GM12878 (cell line): ENCODE data around the gene MRPS22. TPM values are rescaled to one million over a fixed set of nuclear protein-coding genes. Genes with fewer than 3 reads are reported as not detected.

Source experiments
- ATAC-seq: fragments of 200-7000 bp; cut with Tn5 transposase; 3 replicates; pipeline ENCODE4 v1.9.1; 2020; ENCODE audit warnings: mild to moderate bottlenecking, moderate library complexity
- BruUV-seq: library from RNA; stranded (reverse); fragments of 400-500 nt; replicated peaks from 2 replicates; lab custom pipeline; 2021; lab: Mats Ljungman, UMichigan
- CTCF ChIA-PET: fragments of 300-600 bp; sonication (Branson Sonifier 250); formaldehyde crosslinking; extraction: SDS; loops from one replicate; lab custom pipeline; 2021; ENCODE audit warnings: inconsistent platforms; lab: Yijun Ruan, JAX
- POLR2A ChIA-PET: fragments of 350-600 bp; formaldehyde crosslinking; extraction: SDS; loops from one replicate; lab custom pipeline; 2021; ENCODE audit warnings: inconsistent platforms; lab: Charles Lee
- RAD21 ChIA-PET: fragments of 300-600 bp; sonication (Branson Sonifier 250); formaldehyde crosslinking; loops from one replicate; lab custom pipeline; 2023; ENCODE audit warnings: antibody characterized with exemption; ENCODE audit not compliant: unreplicated experiment; lab: Charles Lee
- SMC1A ChIA-PET: fragments of 300-600 bp; sonication (Branson Sonifier 250); formaldehyde crosslinking; loops from one replicate; lab custom pipeline; 2023; ENCODE audit not compliant: unreplicated experiment, uncharacterized antibody; lab: Charles Lee
- DNase-seq: peaks from one replicate; pipeline ENCODE4 v3.0.0-alpha.2; 2011; ENCODE audit warnings: low read depth, low spot score
- FAIRE-seq: peaks from 3 replicates; lab custom pipeline; 2011; peaks lifted over from hg19 to GRCh38; lab: Jason Lieb, UNC
- H2AFZ ChIP-seq: 2 replicates; pipeline ENCODE4 v1.6.0; 2011; ENCODE audit warnings: low read depth, low read length, control low read depth; ENCODE audit not compliant: control insufficient read depth
- H3K27ac ChIP-seq: 2 replicates; pipeline ENCODE4 v1.5.1; 2011; ENCODE audit warnings: control low read depth; ENCODE audit not compliant: control insufficient read depth, insufficient read depth
- H3K27me3 ChIP-seq, 2 experiments: replicated peaks in 1 of 2; 2 replicates each; pipeline versions ENCODE4 v1.6.0 to v1.6.1; 2011; ENCODE audit warnings: low read length in 1 of 2; ENCODE audit not compliant: control insufficient read depth in 2 of 2, insufficient read depth in 2 of 2
- H3K36me3 ChIP-seq, 2 experiments: 2 replicates each; pipeline ENCODE4 v1.5.1; 2011; ENCODE audit warnings: low read length in 1 of 2; ENCODE audit not compliant: control insufficient read depth in 2 of 2, insufficient read depth in 2 of 2
- H3K4me1 ChIP-seq: 2 replicates; pipeline ENCODE4 v1.6.1; 2011; ENCODE audit warnings: mild to moderate bottlenecking, low read length, moderate library complexity, mixed read lengths; ENCODE audit not compliant: control insufficient read depth, insufficient read depth
- H3K4me2 ChIP-seq: 2 replicates; pipeline ENCODE4 v1.6.0; 2011; ENCODE audit warnings: control low read depth; ENCODE audit not compliant: control insufficient read depth, insufficient read depth
- H3K4me3 ChIP-seq: fragments of 200-600 bp; sonication (generic); 2 replicates; pipeline ENCODE4 v1.5.1; 2016
- H3K79me2 ChIP-seq: 2 replicates; pipeline ENCODE4 v1.6.0; 2011; ENCODE audit warnings: low read length; ENCODE audit not compliant: control insufficient read depth, insufficient read depth
- H3K9ac ChIP-seq: 2 replicates; pipeline ENCODE4 v1.8.0; 2011; ENCODE audit warnings: low read length, control low read depth, mixed read lengths; ENCODE audit not compliant: control insufficient read depth, insufficient read depth
- H3K9me3 ChIP-seq: replicated peaks from 3 replicates; pipeline ENCODE4 v1.5.1; 2011; ENCODE audit warnings: mild to moderate bottlenecking, low read length; ENCODE audit not compliant: control insufficient read depth, insufficient read depth
- H4K20me1 ChIP-seq: 2 replicates; pipeline ENCODE4 v1.6.0; 2011; ENCODE audit not compliant: control insufficient read depth, insufficient read depth
- CBX3 ChIP-seq: fragments of 200-600 bp; sonication (generic); IDR thresholded peaks from 2 replicates; pipeline ENCODE4 v1.6.1; 2016; ENCODE audit warnings: low read depth, borderline replicate concordance
- KLF5 ChIP-seq: fragments of 450-650 bp; IDR thresholded peaks from 2 replicates; pipeline ENCODE4 v1.6.1; 2014; ENCODE audit warnings: mild to moderate bottlenecking; ENCODE audit not compliant: partially characterized antibody
- MEF2A ChIP-seq: IDR thresholded peaks from 2 replicates; pipeline ENCODE4 v1.6.1; 2011; ENCODE audit warnings: low read depth, mild to moderate bottlenecking, low read length, moderate library complexity; ENCODE audit not compliant: insufficient read depth
- POLR2A ChIP-seq: IDR thresholded peaks from 2 replicates; pipeline ENCODE4 v1.6.1; 2011; ENCODE audit warnings: low read depth, mild to moderate bottlenecking, low read length
- SPI1 ChIP-seq: IDR thresholded peaks from 2 replicates; pipeline ENCODE4 v1.6.1; 2011; ENCODE audit warnings: low read depth, mild to moderate bottlenecking, low read length, moderate library complexity, borderline replicate concordance; ENCODE audit not compliant: insufficient read depth
- SREBF2 ChIP-seq: IDR thresholded peaks from 2 replicates; pipeline ENCODE4 v1.6.1; 2012; ENCODE audit warnings: mild to moderate bottlenecking, low read length
- TCF3 ChIP-seq: IDR thresholded peaks from 2 replicates; pipeline ENCODE4 v1.6.1; 2012; ENCODE audit warnings: low read depth, mild to moderate bottlenecking, low read length, borderline replicate concordance; ENCODE audit not compliant: insufficient read depth
- WGBS: methylation state at CpG from one replicate; pipeline ENCODE4 v1.1.6; 2016; ENCODE audit warnings: low lambda C conversion rate; ENCODE audit not compliant: insufficient replicate concordance, insufficient coverage; ENCODE audit errors: missing lambda C conversion rate; 5-methylcytosine and 5-hydroxymethylcytosine counted together
- in situ Hi-C: fragments of 300-500 bp; cut with MboI; formaldehyde crosslinking; loops from 9 replicates; pipeline ENCODE4 v1.14.3; 2018; ENCODE audit warnings: mixed read lengths
- intact Hi-C: fragments of 100-400 bp; cut with micrococcal nuclease; formaldehyde crosslinking; loops from one replicate; pipeline ENCODE4 v1.14.2; 2022; ENCODE audit not compliant: unreplicated experiment
- polyA plus RNA-seq, 11 experiments: library from polyadenylated mRNA; depleted of rRNA in 4 of 11; unstranded in 6 of 11; stranded (reverse) in 5 of 11; fragments of >200 nt; fragmentation: Nextera tagmentation in 4 of 11; fragmentation: Illumina TruSeq in 1 of 11; extraction: Ambion mirVana in 4 of 11; extraction: Trizol in 1 of 11; gene quantifications; 1 replicate in 1 of 11; 2 replicates in 10 of 11; pipeline versions ENCODE4 v1.2.1 to v1.2.3, GENCODE V29; 2011 to 2016; ENCODE audit warnings: inconsistent platforms in 2 of 11, missing spikeins in 2 of 11, low read depth in 1 of 11
- total RNA-seq, 4 experiments: library from RNA; depleted of rRNA in 3 of 4; stranded (reverse); fragments of >200 nt in 3 of 4; fragmentation: Illumina TruSeq in 1 of 4; extraction: Trizol in 1 of 4; gene quantifications; 2 replicates each; pipeline versions ENCODE4 v1.2.1 to v1.2.3, GENCODE V29; 2013 to 2021
- TF ChIP-seq, protein P1 (sequence below): IDR thresholded peaks from 2 replicates; pipeline ENCODE4 v1.6.1; 2011; ENCODE audit warnings: low read depth, mild to moderate bottlenecking, low read length, moderate library complexity, borderline replicate concordance; ENCODE audit errors: extremely low read depth
- TF ChIP-seq, protein P2 (sequence below): IDR thresholded peaks from 2 replicates; pipeline ENCODE4 v1.6.1; 2012; ENCODE audit warnings: improper control_type of control experiment, low read depth, low read length; ENCODE audit not compliant: insufficient replicate concordance

MRPS22 gene
- total and polyA plus RNA-seq, 10 of the 15 experiments (the other 5 are each of a cell fraction or from before 2014, with no cell fraction given): 44.3 to 146 (median 75.2) TPM

- intact Hi-C loops: no loop called here
- RAD21 ChIA-PET: no interaction called here
- H3K79me2 ChIP-seq: no peaks in the 10 kb centered on the region
- TF ChIP-seq CBX3 (no peak), KLF5 (no peak)
- TF ChIP-seq, all 136 proteins: peak for 0
- Histone ChIP-seq H3K9me3 (no peaks in the 10 kb centered on the region; the same call in 2 of the 3 replicates), H4K20me1 (no peaks in the 10 kb centered on the region), H3K4me3 (no peak overlapping the region), H2AFZ (no peak overlapping the region), H3K4me1 (no peaks in the 10 kb centered on the region), H3K27me3 (no peaks in the 10 kb centered on the region; a peak in 1 of 4 replicates), H3K36me3 (no peaks in the 10 kb centered on the region), H3K9ac (no peak overlapping the region), H3K4me2 (no peak overlapping the region), H3K27ac (no peak overlapping the region)
- WGBS: 17% methylated on average over 8 of the region's 8 CpGs
- no TSS peak for BruUV-seq
- ATAC-seq (no peak), FAIRE-seq (no peak), DNase-seq (no peak)
- in situ Hi-C loops: no loop called here
- SMC1A ChIA-PET: no interaction called here
- CTCF ChIA-PET: interaction anchor here (2.6 kb wide), 1 partner anchor 8 kb away, joined by 10 read pairs; no protein-coding TSS in a partner anchor
- POLR2A ChIA-PET: no interaction called here
Observed at GRCh38 chr3:139320551-139321309, 23.1 kb upstream of the MRPS22 start.

DNA sequence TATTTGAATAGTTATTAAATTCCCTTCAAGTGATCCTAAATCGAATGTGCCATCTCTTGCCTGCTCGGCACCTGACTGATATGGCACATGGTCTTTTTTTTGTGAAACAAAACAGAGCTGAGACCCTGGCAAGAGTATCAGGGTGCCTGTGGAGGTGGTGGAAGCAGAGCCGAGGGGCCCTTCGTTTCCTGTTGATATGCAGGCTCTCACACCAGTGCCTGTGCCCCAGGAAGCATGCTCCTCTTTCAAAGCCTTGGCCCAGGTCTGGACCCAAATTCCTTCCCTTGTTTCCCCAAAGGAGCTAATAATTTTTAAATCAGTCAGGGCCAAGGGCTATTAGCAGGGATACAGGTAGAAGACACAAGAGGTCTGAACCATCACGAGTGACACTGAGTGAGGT lies 21.5 kb upstream of the MRPS22 start:
- FAIRE-seq: no peak
- no peak overlapping the region for H3K4me3 ChIP-seq
- intact Hi-C loops (no loop called here), in situ Hi-C loops (no loop called here)
- H3K4me2 ChIP-seq: no peak overlapping the region
- ATAC-seq: no peak
- RAD21 ChIA-PET: no interaction called here
- POLR2A ChIA-PET: no interaction called here
- H3K9me3 ChIP-seq: no peaks in the 10 kb centered on the region; the same call in 2 of the 3 replicates
- no peak overlapping the region for H3K27ac ChIP-seq
- H3K27me3 ChIP-seq: peaks cover 0 to 1% of the 10 kb centered on the region in 2 experiments; a peak in 1 of 4 replicates
- H2AFZ ChIP-seq: no peak overlapping the region
- H4K20me1 ChIP-seq: no peaks in the 10 kb centered on the region
- no peak for DNase-seq
- no peak overlapping the region for H3K9ac ChIP-seq
- no peaks in the 10 kb centered on the region for H3K4me1 ChIP-seq
- 6% methylated on average over 5 of the region's 5 CpGs for WGBS
- SMC1A ChIA-PET: no interaction called here
- no peaks in the 10 kb centered on the region for H3K36me3 ChIP-seq
- CTCF ChIA-PET: interaction anchor here (1.0 kb wide), 1 partner anchor 381 kb away, joined by 3 read pairs; no protein-coding TSS in a partner anchor
- BruUV-seq: no TSS peak
- no peaks in the 10 kb centered on the region for H3K79me2 ChIP-seq
- TF ChIP-seq TCF3 (no peak), POLR2A (no peak), MEF2A (no peak), SPI1 (no peak), SREBF2 (no peak)
- TF ChIP-seq, protein P1, sequence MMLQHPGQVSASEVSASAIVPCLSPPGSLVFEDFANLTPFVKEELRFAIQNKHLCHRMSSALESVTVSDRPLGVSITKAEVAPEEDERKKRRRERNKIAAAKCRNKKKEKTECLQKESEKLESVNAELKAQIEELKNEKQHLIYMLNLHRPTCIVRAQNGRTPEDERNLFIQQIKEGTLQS: no peak
- TF ChIP-seq, protein P2, sequence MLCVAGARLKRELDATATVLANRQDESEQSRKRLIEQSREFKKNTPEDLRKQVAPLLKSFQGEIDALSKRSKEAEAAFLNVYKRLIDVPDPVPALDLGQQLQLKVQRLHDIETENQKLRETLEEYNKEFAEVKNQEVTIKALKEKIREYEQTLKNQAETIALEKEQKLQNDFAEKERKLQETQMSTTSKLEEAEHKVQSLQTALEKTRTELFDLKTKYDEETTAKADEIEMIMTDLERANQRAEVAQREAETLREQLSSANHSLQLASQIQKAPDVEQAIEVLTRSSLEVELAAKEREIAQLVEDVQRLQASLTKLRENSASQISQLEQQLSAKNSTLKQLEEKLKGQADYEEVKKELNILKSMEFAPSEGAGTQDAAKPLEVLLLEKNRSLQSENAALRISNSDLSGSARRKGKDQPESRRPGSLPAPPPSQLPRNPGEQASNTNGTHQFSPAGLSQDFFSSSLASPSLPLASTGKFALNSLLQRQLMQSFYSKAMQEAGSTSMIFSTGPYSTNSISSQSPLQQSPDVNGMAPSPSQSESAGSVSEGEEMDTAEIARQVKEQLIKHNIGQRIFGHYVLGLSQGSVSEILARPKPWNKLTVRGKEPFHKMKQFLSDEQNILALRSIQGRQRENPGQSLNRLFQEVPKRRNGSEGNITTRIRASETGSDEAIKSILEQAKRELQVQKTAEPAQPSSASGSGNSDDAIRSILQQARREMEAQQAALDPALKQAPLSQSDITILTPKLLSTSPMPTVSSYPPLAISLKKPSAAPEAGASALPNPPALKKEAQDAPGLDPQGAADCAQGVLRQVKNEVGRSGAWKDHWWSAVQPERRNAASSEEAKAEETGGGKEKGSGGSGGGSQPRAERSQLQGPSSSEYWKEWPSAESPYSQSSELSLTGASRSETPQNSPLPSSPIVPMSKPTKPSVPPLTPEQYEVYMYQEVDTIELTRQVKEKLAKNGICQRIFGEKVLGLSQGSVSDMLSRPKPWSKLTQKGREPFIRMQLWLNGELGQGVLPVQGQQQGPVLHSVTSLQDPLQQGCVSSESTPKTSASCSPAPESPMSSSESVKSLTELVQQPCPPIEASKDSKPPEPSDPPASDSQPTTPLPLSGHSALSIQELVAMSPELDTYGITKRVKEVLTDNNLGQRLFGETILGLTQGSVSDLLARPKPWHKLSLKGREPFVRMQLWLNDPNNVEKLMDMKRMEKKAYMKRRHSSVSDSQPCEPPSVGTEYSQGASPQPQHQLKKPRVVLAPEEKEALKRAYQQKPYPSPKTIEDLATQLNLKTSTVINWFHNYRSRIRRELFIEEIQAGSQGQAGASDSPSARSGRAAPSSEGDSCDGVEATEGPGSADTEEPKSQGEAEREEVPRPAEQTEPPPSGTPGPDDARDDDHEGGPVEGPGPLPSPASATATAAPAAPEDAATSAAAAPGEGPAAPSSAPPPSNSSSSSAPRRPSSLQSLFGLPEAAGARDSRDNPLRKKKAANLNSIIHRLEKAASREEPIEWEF: no peak
